HepG2 (cell line): ENCODE data around the gene RASGRP4. TPM values are rescaled to one million over a fixed set of nuclear protein-coding genes. Genes with fewer than 3 reads are reported as not detected.

ENCODE experiments used
- ATAC-seq: fragments of 200-7000 bp; cut with Tn5 transposase; 3 replicates; pipeline ENCODE4 v1.9.1; 2020; ENCODE audit warnings: mild to moderate bottlenecking, moderate library complexity
- BruUV-seq: library from RNA; stranded (reverse); fragments of 400-500 nt; replicated peaks from 2 replicates; lab custom pipeline; 2021; lab: Mats Ljungman, UMichigan
- CTCF ChIA-PET: fragments of 300-600 bp; formaldehyde crosslinking; extraction: SDS; loops from one replicate; lab custom pipeline; 2021; ENCODE audit warnings: low total read pairs, inconsistent platforms, low intra/inter-chr PET ratio; lab: Yijun Ruan, JAX
- POLR2A ChIA-PET: fragments of 350-600 bp; sonication (Branson Sonifier 250); formaldehyde crosslinking; loops from one replicate; lab custom pipeline; 2020; ENCODE audit warnings: antibody characterized with exemption, inconsistent platforms; lab: Yijun Ruan, JAX
- DNase-seq: peaks from one replicate; pipeline ENCODE4 v3.0.0-alpha.2; 2015; ENCODE audit warnings: low spot score
- FAIRE-seq: peaks from 3 replicates; lab custom pipeline; 2011; peaks lifted over from hg19 to GRCh38; lab: Jason Lieb, UNC
- H2AFZ ChIP-seq: one replicate; pipeline ENCODE4 v1.6.1; 2011; ENCODE audit warnings: low read length, inconsistent platforms
- H3K27ac ChIP-seq: fragments of 300-600 bp; 3 replicates; pipeline ENCODE4 v1.8.0; 2011; ENCODE audit warnings: mixed run types, mild to moderate bottlenecking, mixed read lengths, low read length, inconsistent platforms; ENCODE audit not compliant: insufficient read depth; ENCODE audit errors: extremely low read length
- H3K27me3 ChIP-seq, 2 experiments: fragments of 200-600 bp in 1 of 2; 2 replicates in 1 of 2; 3 replicates in 1 of 2; pipeline versions ENCODE4 v1.6.0 to v1.8.0; 2011; ENCODE audit warnings: low read length in 2 of 2, mild to moderate bottlenecking in 2 of 2, moderate library complexity in 2 of 2, inconsistent platforms in 1 of 2; ENCODE audit not compliant: insufficient read depth in 2 of 2, control insufficient read depth in 1 of 2
- H3K36me3 ChIP-seq, 2 experiments: fragments of 200-600 bp in 1 of 2; replicated peaks in 1 of 2; 2 replicates in 1 of 2; 3 replicates in 1 of 2; pipeline versions ENCODE4 v1.5.1 to v1.8.0; 2011; ENCODE audit warnings: low read length in 2 of 2, inconsistent platforms in 1 of 2; ENCODE audit not compliant: insufficient read depth in 2 of 2, control insufficient read depth in 1 of 2
- H3K4me1 ChIP-seq: 2 replicates; pipeline ENCODE4 v1.5.1; 2012; ENCODE audit warnings: low read length, inconsistent platforms; ENCODE audit not compliant: insufficient read depth
- H3K4me2 ChIP-seq: 2 replicates; pipeline ENCODE4 v1.6.0; 2011; ENCODE audit warnings: low read depth, low read length, inconsistent platforms
- H3K4me3 ChIP-seq, 3 experiments: fragments of 200-600 bp in 1 of 3; sonication (generic), shearing (Covaris generic) in 1 of 3; replicated peaks in 1 of 3; 2 replicates each; pipeline ENCODE4 v1.5.1; 2011 to 2016; ENCODE audit warnings: low read length in 3 of 3, inconsistent platforms in 2 of 3, low read depth in 2 of 3, mild to moderate bottlenecking in 2 of 3, control low read depth in 1 of 3, mixed read lengths in 1 of 3; ENCODE audit not compliant: insufficient read depth in 1 of 3
- H3K79me2 ChIP-seq: one replicate; pipeline ENCODE4 v1.6.1; 2011; ENCODE audit warnings: low read length, inconsistent platforms; ENCODE audit not compliant: insufficient read depth
- H3K9ac ChIP-seq: 2 replicates; pipeline ENCODE4 v1.6.0; 2011; ENCODE audit warnings: mild to moderate bottlenecking, low read depth, low read length, inconsistent platforms; ENCODE audit not compliant: insufficient read depth
- H3K9me3 ChIP-seq: 2 replicates; pipeline ENCODE4 v1.5.1; 2012; ENCODE audit warnings: mild to moderate bottlenecking, low read length
- H4K20me1 ChIP-seq: 2 replicates; pipeline ENCODE4 v1.6.0; 2011; ENCODE audit warnings: inconsistent platforms, mild to moderate bottlenecking, low read length, moderate library complexity; ENCODE audit not compliant: insufficient read depth
- CSRNP1 ChIP-seq: sonication (generic); formaldehyde crosslinking; IDR thresholded peaks from 2 replicates; pipeline ENCODE4 v1.8.1; 2023; ENCODE audit warnings: mild to moderate bottlenecking, missing genetic modification reagents
- FOXO1 ChIP-seq: sonication (generic); formaldehyde crosslinking; IDR thresholded peaks from 2 replicates; pipeline ENCODE4 v1.4.0; 2020; ENCODE audit warnings: missing genetic modification reagents
- IKZF5 ChIP-seq: IDR thresholded peaks from 2 replicates; pipeline ENCODE4 v1.6.1; 2018; ENCODE audit warnings: missing genetic modification reagents, mild to moderate bottlenecking, missing compliant biosample characterization
- MED13 ChIP-seq: sonication (generic); formaldehyde crosslinking; IDR thresholded peaks from 2 replicates; pipeline ENCODE4 v1.5.0; 2020; ENCODE audit warnings: missing genetic modification reagents
- NCOA5 ChIP-seq: sonication (generic); formaldehyde crosslinking; IDR thresholded peaks from 2 replicates; pipeline ENCODE4 v1.4.0; 2020; ENCODE audit warnings: missing genetic modification reagents
- NFATC3 ChIP-seq: sonication (generic); formaldehyde crosslinking; IDR thresholded peaks from 2 replicates; pipeline ENCODE4 v1.5.1; 2020; ENCODE audit warnings: mild to moderate bottlenecking, missing genetic modification reagents
- ONECUT2 ChIP-seq: sonication (generic); formaldehyde crosslinking; IDR thresholded peaks from 2 replicates; pipeline ENCODE4 v1.4.0; 2020; ENCODE audit warnings: missing genetic modification reagents
- RBM39 ChIP-seq: fragments of 200-400 bp; formaldehyde crosslinking; IDR thresholded peaks from one replicate; pipeline ENCODE4 v1.6.1; 2018; ENCODE audit warnings: antibody characterized with exemption, mild to moderate bottlenecking, low read depth, low read length; ENCODE audit not compliant: poor library complexity, severe bottlenecking
- SKI ChIP-seq: fragments of 450-650 bp; IDR thresholded peaks from one replicate; pipeline ENCODE4 v1.6.1; 2018; ENCODE audit warnings: mild to moderate bottlenecking; ENCODE audit not compliant: partially characterized antibody
- ZNF431 ChIP-seq: sonication (generic); formaldehyde crosslinking; IDR thresholded peaks from 2 replicates; pipeline ENCODE4 v1.9.0; 2022; ENCODE audit warnings: missing genetic modification reagents, low read depth, mild to moderate bottlenecking, borderline replicate concordance
- ZNF556 ChIP-seq: sonication (generic); formaldehyde crosslinking; IDR thresholded peaks from 2 replicates; pipeline ENCODE4 v1.4.0; 2020; ENCODE audit warnings: mild to moderate bottlenecking, missing genetic modification reagents, borderline replicate concordance
- ZNF672 ChIP-seq: sonication (generic); formaldehyde crosslinking; IDR thresholded peaks from 2 replicates; pipeline ENCODE4 v1.8.1; 2022; ENCODE audit warnings: missing genetic modification reagents
- ZSCAN29 ChIP-seq: sonication (generic); formaldehyde crosslinking; conservative IDR thresholded peaks from 2 replicates; pipeline ENCODE4 v1.4.0; 2020; ENCODE audit warnings: mild to moderate bottlenecking, missing genetic modification reagents
- WGBS: methylation state at CpG from one replicate; pipeline ENCODE4 v1.1.6; 2017; ENCODE audit warnings: low lambda C conversion rate; 5-methylcytosine and 5-hydroxymethylcytosine counted together
- in situ Hi-C: cut with HindIII; loops from 2 replicates; pipeline ENCODE4 v1.10.0; 2017; ENCODE audit warnings: low pct_unique_long_range_greater_than_20kb; ENCODE audit not compliant: extremely low pct_ligation_motif_present
- intact Hi-C: fragments of 100-400 bp; cut with micrococcal nuclease; formaldehyde crosslinking; loops from one replicate; pipeline ENCODE4 v1.10.0; 2022; ENCODE audit not compliant: unreplicated experiment
- polyA plus RNA-seq, 8 experiments: library from polyadenylated mRNA; depleted of rRNA in 3 of 8; stranded (reverse) in 7 of 8; unstranded in 1 of 8; fragments of >200 nt; fragmentation: Illumina TruSeq in 4 of 8; extraction: Trizol in 4 of 8; gene quantifications; 2 replicates each; pipeline versions ENCODE4 v1.2.1 to v1.2.3, GENCODE V29; 2011 to 2016; ENCODE audit warnings: low read depth in 4 of 8, missing spikeins in 1 of 8, mixed read lengths in 1 of 8; ENCODE audit not compliant: insufficient read depth in 1 of 8
- total RNA-seq, 5 experiments: library from RNA; depleted of rRNA; stranded (reverse); fragments of >200 nt; fragmentation: Illumina TruSeq; extraction: Trizol; gene quantifications; 2 replicates each; pipeline ENCODE4 v1.2.3, GENCODE V29; 2016; ENCODE audit warnings: low read depth in 1 of 5
- TF ChIP-seq, protein P1 (sequence below): sonication (generic); formaldehyde crosslinking; IDR thresholded peaks from 2 replicates; pipeline ENCODE4 v1.8.1; 2023; ENCODE audit warnings: mild to moderate bottlenecking, inconsistent platforms, moderate library complexity, missing genetic modification reagents, borderline replicate concordance

RASGRP4 gene
- total and polyA plus RNA-seq, 2 of the 13 experiments (the other 11 are each of a cell fraction or from before 2014, with no cell fraction given): not detected

DNA sequence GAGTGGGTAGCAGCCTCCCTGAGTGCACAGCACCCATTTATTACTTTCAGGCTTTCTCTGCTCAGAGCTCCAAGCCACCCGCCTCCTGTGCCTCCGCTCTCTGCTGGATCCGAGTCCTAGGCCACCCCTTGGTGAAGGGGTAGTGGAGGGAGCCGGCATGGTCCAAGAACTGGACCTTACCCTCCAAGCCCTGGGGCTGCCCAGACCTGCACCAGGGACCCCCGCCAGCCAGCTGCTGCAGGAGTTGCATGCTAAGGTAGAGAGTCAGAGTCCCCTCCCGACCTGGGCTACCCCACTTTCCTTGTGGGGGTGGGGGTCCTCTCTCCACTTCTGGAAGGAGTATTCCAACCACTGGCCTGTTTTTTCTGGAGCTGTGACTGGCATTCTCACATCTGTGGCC lies 21.2 kb downstream of the RASGRP4 start:
- CTCF ChIA-PET: no interaction called here
- POLR2A ChIA-PET: no interaction called here

More for the DNA sequence above, 21.2 kb downstream of the RASGRP4 start:
- Histone ChIP-seq H3K27me3 (peaks cover 2 to 12% of the 10 kb centered on the region in 2 experiments; a peak in 3 of 5 replicates), H4K20me1 (no peaks in the 10 kb centered on the region), H3K27ac (no peak overlapping the region), H3K4me2 (no peak overlapping the region), H3K4me1 (no peaks in the 10 kb centered on the region), H3K79me2 (no peaks in the 10 kb centered on the region), H2AFZ (no peak overlapping the region), H3K9ac (no peak overlapping the region), H3K36me3 (no peaks in the 10 kb centered on the region), H3K4me3 (no peak overlapping the region), H3K9me3 (no peaks in the 10 kb centered on the region)
- DNase-seq (no peak), ATAC-seq (no peak), FAIRE-seq (no peak)
- WGBS: 100% methylated on average over 6 of the region's 6 CpGs
- no TSS peak for BruUV-seq
- TF ChIP-seq ONECUT2 (CRISPR knock-in tag): no peak
- TF ChIP-seq IKZF5 (CRISPR knock-in tag): no peak
- TF ChIP-seq ZSCAN29 (CRISPR knock-in tag): no peak
- no peak for TF ChIP-seq FOXO1
- TF ChIP-seq NCOA5 (CRISPR knock-in tag): no peak
- TF ChIP-seq CSRNP1 (CRISPR knock-in tag): no peak
- no peak for TF ChIP-seq RBM39
- TF ChIP-seq, protein P1, sequence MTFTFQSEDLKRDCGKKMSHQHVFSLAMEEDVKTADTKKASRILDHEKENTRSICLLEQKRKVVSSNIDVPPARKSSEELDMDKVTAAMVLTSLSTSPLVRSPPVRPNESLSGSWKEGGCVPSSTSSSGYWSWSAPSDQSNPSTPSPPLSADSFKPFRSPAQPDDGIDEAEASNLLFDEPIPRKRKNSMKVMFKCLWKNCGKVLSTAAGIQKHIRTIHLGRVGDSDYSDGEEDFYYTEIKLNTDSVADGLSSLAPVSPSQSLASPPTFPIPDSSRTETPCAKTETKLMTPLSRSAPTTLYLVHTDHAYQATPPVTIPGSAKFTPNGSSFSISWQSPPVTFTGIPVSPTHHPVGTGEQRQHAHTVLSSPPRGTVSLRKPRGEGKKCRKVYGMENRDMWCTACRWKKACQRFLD: no peak
- TF ChIP-seq SKI: no peak
- TF ChIP-seq ZNF556: no peak
- TF ChIP-seq ZNF431 (CRISPR knock-in tag): no peak
- TF ChIP-seq ZNF672 (CRISPR knock-in tag): no peak
- TF ChIP-seq MED13 (CRISPR knock-in tag): no peak
- TF ChIP-seq NFATC3 (CRISPR knock-in tag): no peak
- in situ Hi-C loops (no loop called here), intact Hi-C loops (loop anchor here (5.0 kb wide), 1 partner anchor 227 kb away; no protein-coding TSS in a partner anchor)
